ENCODE data around the gene SYNDIG1. TPM values are rescaled to one million over a fixed set of nuclear protein-coding genes. Genes with fewer than 3 reads are reported as not detected.

SYNDIG1 gene
- total and polyA plus RNA-seq, 4 donors: 0.20 to 5.0 (median 0.63) TPM

DNA sequence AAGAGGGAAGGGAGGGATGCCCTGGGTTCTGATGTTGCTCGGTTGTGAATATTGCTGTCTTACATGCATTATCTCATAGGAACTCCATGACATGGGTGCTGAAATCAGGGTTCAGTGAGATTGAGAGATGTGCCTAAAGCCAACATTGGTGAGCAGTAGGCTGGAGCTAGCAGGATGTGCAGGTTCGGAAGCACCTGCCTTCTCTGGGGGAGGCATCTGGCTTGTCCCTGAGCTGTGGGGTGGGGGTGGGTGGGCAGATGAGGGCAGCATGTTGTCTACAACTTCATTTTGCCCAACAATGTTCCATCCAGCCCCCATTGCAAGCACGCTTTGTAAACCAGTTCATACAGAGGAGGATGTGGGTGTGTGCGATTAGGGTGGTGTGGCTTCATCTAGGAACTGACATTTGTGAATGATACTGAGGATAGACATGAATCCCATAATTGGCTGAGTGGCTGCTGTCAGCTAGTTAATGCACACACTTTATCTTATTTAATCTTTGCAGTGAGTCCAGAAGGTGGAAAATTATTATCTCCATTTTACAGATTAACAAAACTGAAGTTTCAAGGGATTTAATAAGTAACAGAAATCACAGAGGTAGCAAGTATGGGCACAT, 119.4 kb downstream of the SYNDIG1 start:
- TF ChIP-seq, protein P1, sequence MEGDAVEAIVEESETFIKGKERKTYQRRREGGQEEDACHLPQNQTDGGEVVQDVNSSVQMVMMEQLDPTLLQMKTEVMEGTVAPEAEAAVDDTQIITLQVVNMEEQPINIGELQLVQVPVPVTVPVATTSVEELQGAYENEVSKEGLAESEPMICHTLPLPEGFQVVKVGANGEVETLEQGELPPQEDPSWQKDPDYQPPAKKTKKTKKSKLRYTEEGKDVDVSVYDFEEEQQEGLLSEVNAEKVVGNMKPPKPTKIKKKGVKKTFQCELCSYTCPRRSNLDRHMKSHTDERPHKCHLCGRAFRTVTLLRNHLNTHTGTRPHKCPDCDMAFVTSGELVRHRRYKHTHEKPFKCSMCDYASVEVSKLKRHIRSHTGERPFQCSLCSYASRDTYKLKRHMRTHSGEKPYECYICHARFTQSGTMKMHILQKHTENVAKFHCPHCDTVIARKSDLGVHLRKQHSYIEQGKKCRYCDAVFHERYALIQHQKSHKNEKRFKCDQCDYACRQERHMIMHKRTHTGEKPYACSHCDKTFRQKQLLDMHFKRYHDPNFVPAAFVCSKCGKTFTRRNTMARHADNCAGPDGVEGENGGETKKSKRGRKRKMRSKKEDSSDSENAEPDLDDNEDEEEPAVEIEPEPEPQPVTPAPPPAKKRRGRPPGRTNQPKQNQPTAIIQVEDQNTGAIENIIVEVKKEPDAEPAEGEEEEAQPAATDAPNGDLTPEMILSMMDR (IDR thresholded peaks at IDR 0.05; ENCODE audit: control extremely low read depth, extremely low read depth): no peak
- Histone ChIP-seq H3K27me3 (ENCODE audit: control insufficient read depth in 3 of 3, insufficient read depth in 3 of 3, low read length in 2 of 3) (no peaks in the 10 kb centered on the region), H3K27ac (ENCODE audit: low read depth in 1 of 2, low read length in 1 of 2) (no peak overlapping the region), H3K9ac (ENCODE audit: insufficient read depth in 1 of 2, low read length in 2 of 2) (no peak overlapping the region), H3K4me3 (no peak overlapping the region), H3K4me1 (ENCODE audit: control insufficient read depth in 5 of 5, insufficient read depth in 5 of 5, low read length in 5 of 5) (peaks cover 0 to 16% (median 0%) of the 10 kb centered on the region in 5 donors), H3K9me3 (ENCODE audit: control insufficient read depth in 4 of 4, insufficient read depth in 3 of 4, low read length in 3 of 4) (peaks cover 0 to 2% (median 0%) of the 10 kb centered on the region in 4 donors), H3K36me3 (ENCODE audit: control insufficient read depth in 4 of 4, insufficient read depth in 4 of 4, low read length in 4 of 4) (no peaks in the 10 kb centered on the region)
- no peak for ATAC-seq (ENCODE audit: insufficient read depth, low FRiP score)
- no peak for DNase-seq
- WGBS, 2 donors: 88 to 89% methylated on average over 4 of the region's 4 CpGs

DNA sequence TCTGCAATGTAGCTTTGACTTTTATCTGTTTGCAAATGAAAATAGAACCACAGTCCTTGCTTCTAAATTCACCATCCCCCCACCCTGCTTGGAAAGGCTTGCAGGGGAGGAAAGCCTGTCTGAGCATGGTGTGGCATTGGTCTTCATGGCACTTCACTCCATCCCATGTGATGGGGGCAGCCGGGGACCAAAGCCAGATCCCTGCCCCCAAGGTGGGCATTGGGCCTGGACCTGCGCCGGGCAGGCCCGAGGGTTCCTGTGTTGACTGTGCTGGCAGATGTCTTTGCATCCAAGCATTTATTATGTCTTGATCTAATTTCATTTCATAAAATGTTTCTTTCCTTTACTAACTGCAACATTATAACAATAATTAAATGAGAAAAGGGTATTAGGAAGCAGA, 120.0 kb downstream of the SYNDIG1 start:
- Histone ChIP-seq H3K36me3 (ENCODE audit: control insufficient read depth in 4 of 4, insufficient read depth in 4 of 4, low read length in 4 of 4) (no peaks in the 10 kb centered on the region), H3K9me3 (ENCODE audit: control insufficient read depth in 4 of 4, insufficient read depth in 3 of 4, low read length in 3 of 4) (peaks cover 0 to 2% (median 0%) of the 10 kb centered on the region in 4 donors), H3K9ac (ENCODE audit: insufficient read depth in 1 of 2, low read length in 2 of 2) (no peak overlapping the region), H3K4me3 (no peak overlapping the region), H3K4me1 (ENCODE audit: control insufficient read depth in 5 of 5, insufficient read depth in 5 of 5, low read length in 5 of 5) (peaks cover 0 to 16% (median 0%) of the 10 kb centered on the region in 5 donors), H3K27ac (ENCODE audit: low read depth in 1 of 2, low read length in 1 of 2) (no peak overlapping the region), H3K27me3 (ENCODE audit: control insufficient read depth in 3 of 3, insufficient read depth in 3 of 3, low read length in 2 of 3) (no peaks in the 10 kb centered on the region)
- no peak for DNase-seq
- no peak for ATAC-seq (ENCODE audit: insufficient read depth, low FRiP score)
- TF ChIP-seq, protein P1 (IDR thresholded peaks at IDR 0.05; ENCODE audit: control extremely low read depth, extremely low read depth): no peak
- 93 to 95% methylated on average over 4 of the region's 4 CpGs for WGBS, 2 donors

DNA sequence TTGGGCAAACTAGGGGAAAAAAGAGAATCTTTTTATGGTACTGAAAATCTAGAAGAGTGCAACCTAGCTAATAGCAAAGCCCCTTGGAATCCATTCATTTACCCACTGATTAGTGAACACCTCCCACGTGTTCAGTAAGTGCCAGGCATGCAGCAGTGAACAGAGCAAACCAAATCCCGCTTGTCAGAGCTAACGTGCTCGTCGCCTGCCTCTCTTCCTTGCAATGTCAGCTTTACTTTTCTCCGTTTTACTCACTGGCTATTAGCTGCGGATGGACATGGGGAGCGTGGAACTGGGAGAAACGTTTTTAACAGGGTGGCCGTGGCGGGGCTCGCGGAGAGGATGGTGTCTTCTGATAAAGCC, 120.4 kb downstream of the SYNDIG1 start:
- Histone ChIP-seq H3K27me3 (ENCODE audit: control insufficient read depth in 3 of 3, insufficient read depth in 3 of 3, low read length in 2 of 3) (no peaks in the 10 kb centered on the region), H3K9ac (ENCODE audit: insufficient read depth in 1 of 2, low read length in 2 of 2) (no peak overlapping the region), H3K4me3 (no peak overlapping the region), H3K4me1 (ENCODE audit: control insufficient read depth in 5 of 5, insufficient read depth in 5 of 5, low read length in 5 of 5) (peaks cover 0 to 13% (median 0%) of the 10 kb centered on the region in 5 donors), H3K9me3 (ENCODE audit: control insufficient read depth in 4 of 4, insufficient read depth in 3 of 4, low read length in 3 of 4) (peaks cover 0 to 2% (median 0%) of the 10 kb centered on the region in 4 donors), H3K36me3 (ENCODE audit: control insufficient read depth in 4 of 4, insufficient read depth in 4 of 4, low read length in 4 of 4) (no peaks in the 10 kb centered on the region), H3K27ac (ENCODE audit: low read depth in 1 of 2, low read length in 1 of 2) (no peak overlapping the region)
- ATAC-seq (ENCODE audit: insufficient read depth, low FRiP score) (no peak), DNase-seq (no peak)
- TF ChIP-seq, protein P1 (IDR thresholded peaks at IDR 0.05; ENCODE audit: control extremely low read depth, extremely low read depth): no peak
- WGBS, 2 donors: 79 to 91% methylated on average over 13 of the region's 13 CpGs

All from lung (tissue), 12 donors.